ENCODE measurements around the gene TRDMT1.

The TRDMT1 gene

GRCh38 chr10:17231788-17232187 is 30.3 kb upstream of the TRDMT1 start:
- no peak for DNase-seq (ENCODE audit: low read depth in 1 of 2, low spot score in 1 of 2)

GRCh38 chr10:17229967-17230682 is 28.7 kb upstream of the TRDMT1 start:
- DNase-seq (ENCODE audit: low read depth in 1 of 2, low spot score in 1 of 2), result peak; percentile 77 to 78

DNA sequence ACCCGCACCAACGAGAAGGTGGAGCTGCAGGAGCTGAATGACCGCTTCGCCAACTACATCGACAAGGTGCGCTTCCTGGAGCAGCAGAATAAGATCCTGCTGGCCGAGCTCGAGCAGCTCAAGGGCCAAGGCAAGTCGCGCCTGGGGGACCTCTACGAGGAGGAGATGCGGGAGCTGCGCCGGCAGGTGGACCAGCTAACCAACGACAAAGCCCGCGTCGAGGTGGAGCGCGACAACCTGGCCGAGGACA is 28.2 kb upstream of the TRDMT1 start:
- no peak for DNase-seq (ENCODE audit: low read depth in 1 of 2, low spot score in 1 of 2)

- peak; percentile 49 to 72 for DNase-seq (ENCODE audit: low read depth in 1 of 2, low spot score in 1 of 2)
These were observed 27.7 kb upstream of the TRDMT1 start for GRCh38 chr10:17229016-17229716.

DNA sequence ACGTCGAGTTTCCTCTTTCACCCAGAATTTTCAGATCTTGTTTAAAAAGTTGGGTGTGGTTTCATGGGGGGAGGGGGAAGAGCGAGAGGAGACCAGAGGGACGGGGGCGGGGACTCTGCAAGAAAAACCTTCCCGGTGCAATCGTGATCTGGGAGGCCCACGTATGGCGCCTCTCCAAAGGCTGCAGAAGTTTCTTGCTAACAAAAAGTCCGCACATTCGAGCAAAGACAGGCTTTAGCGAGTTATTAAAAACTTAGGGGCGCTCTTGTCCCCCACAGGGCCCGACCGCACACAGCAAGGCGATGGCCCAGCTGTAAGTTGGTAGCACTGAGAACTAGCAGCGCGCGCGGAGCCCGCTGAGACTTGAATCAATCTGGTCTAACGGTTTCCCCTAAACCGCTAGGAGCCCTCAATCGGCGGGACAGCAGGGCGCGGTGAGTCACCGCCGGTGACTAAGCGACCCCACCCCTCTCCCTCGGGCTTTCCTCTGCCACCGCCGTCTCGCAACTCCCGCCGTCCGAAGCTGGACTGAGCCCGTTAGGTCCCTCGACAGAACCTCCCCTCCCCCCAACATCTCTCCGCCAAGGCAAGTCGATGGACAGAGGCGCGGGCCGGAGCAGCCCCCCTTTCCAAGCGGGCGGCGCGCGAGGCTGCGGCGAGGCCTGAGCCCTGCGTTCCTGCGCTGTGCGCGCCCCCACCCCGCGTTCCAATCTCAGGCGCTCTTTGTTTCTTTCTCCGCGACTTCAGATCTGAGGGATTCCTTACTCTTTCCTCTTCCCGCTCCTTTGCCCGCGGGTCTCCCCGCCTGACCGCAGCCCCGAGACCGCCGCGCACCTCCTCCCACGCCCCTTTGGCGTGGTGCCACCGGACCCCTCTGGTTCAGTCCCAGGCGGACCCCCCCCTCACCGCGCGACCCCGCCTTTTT is 26.9 kb upstream of the TRDMT1 start, which contains the start of gene VIM:
TSS of gene VIM (plus strand) at position 151 of the 925 bp plus-strand sequence. CDS start 1,182 bp downstream, outside the sequence.
- DNase-seq (ENCODE audit: low read depth in 1 of 2, low spot score in 1 of 2), result peak; percentile 65 to 74

GRCh38 chr10:17227367-17228090 is 26.1 kb upstream of the TRDMT1 start:
- DNase-seq (ENCODE audit: low read depth in 1 of 2, low spot score in 1 of 2), result no peak

DNA sequence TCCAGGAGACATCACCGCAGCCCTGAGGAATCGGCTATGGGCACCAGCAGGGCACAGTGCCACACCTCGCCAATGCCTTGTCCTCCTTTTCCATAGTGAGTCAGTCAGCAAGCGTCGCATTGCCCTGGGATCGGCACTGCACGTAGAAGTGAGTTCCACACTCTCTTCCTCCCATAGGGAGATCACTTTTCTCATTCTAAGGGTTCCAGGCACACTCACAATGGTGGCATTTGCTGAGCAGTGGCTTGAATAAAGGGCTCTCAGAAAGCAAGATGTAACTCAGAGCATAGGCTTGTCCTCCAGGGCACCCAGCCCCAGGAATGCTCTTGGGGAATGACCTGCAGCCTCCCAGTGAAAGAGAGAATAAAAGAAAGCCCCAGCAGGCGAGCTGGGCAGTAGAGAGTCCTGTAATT is 25.4 kb upstream of the TRDMT1 start:
- DNase-seq (ENCODE audit: low read depth in 1 of 2, low spot score in 1 of 2), result no peak

GRCh38 chr10:17225808-17226207 is 24.3 kb upstream of the TRDMT1 start:
- no peak for DNase-seq (ENCODE audit: low read depth in 1 of 2, low spot score in 1 of 2)

GRCh38 chr10:17222329-17222728 is 20.9 kb upstream of the TRDMT1 start:
- no peak for DNase-seq (ENCODE audit: low read depth in 1 of 2, low spot score in 1 of 2)

GRCh38 chr10:17220652-17221100 is 19.2 kb upstream of the TRDMT1 start:
- DNase-seq (ENCODE audit: low read depth in 1 of 2, low spot score in 1 of 2), result no peak

GRCh38 chr10:17219024-17219423 is 17.6 kb upstream of the TRDMT1 start:
- no peak for DNase-seq (ENCODE audit: low read depth in 1 of 2, low spot score in 1 of 2)

- no peak for DNase-seq (ENCODE audit: low read depth in 1 of 2, low spot score in 1 of 2)
These were observed 16.3 kb upstream of the TRDMT1 start for GRCh38 chr10:17217631-17218232.

DNA sequence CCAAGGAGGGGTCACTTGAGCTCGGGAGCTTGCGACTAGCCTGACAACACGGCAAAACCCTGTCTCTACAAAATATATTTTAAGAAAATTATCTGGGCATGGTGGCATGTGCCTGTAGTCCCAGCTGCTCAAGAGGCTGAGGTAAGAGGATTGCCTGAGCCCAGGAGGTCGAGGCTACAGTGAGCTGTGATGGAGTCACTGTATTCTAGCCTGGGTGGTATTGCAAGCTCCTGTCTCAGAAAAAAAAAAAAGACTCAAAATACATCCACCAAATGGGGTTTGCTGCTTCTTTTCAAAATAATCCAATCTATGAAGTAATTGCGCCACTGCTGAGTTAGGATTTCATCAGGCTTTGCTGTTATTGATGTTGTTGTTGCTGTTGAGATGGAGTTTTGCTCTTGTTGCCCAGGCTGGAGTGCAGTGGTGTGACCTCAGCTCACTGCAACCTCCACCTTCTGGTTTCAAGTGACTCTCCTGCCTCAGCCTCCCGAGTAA is 15.5 kb upstream of the TRDMT1 start:
- DNase-seq (ENCODE audit: low read depth in 1 of 2, low spot score in 1 of 2), result no peak

DNA sequence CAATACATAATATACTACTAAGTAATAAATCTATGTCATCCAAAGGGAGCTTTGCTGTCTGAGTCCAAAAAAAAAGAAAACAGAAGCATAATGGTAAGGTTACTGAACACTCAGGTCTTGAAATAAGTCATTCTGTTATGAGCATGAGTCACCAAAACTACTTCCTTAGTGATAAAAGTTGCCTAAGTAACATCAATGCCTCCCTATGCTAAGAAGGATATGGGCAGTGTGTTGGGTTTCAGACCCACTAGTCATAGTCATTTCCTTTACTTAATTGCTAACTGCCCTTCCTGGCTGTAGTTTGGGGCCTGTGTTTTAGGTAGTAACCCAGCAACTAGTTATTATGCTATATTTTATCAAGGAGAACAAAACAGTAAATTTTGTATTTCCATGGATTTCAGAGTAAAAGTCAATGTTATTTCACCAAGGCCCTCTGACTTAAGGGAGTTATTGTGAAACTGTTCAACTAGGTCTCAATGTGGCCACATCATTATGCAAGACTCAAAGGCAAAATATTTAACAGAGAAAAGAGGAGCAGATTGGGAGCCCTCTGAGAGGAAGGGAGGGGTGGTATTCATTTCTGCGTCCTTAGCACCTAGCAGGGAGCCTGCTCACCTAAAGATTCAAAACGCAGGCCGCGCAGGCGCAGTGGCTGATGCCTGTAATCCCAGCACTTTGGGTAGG is 14.9 kb upstream of the TRDMT1 start:
- no peak for DNase-seq (ENCODE audit: low read depth in 1 of 2, low spot score in 1 of 2)

GRCh38 chr10:17215782-17216122 is 14.3 kb upstream of the TRDMT1 start:
- DNase-seq (ENCODE audit: low read depth in 1 of 2, low spot score in 1 of 2), result no peak

- no peak for DNase-seq (ENCODE audit: low read depth in 1 of 2, low spot score in 1 of 2)
These were observed 13.7 kb upstream of the TRDMT1 start for GRCh38 chr10:17214971-17215781.

DNA sequence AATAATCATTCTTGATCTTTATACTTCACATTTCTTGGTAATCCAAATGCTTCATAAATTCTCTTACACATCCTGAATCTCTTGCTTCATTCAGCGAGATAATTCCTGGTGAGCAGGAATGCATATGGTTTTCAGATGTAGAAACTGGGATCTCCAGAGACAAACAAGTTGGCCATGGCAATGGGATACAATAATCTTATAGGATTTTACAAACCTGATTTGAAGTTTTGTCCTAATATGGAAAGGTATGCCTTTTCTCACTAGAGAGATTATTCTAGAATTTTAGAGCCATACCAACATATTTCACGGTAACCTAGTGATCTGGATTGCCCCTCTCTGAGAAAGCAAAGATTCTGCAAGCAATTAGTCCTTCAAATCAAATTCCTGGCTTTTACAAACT is 13.1 kb upstream of the TRDMT1 start:
- no peak for DNase-seq (ENCODE audit: low read depth in 1 of 2, low spot score in 1 of 2)

GRCh38 chr10:17213646-17214349 is 12.3 kb upstream of the TRDMT1 start:
- DNase-seq (ENCODE audit: low read depth in 1 of 2, low spot score in 1 of 2), result no peak

- no peak for DNase-seq (ENCODE audit: low read depth in 1 of 2, low spot score in 1 of 2)
These were observed 11.3 kb upstream of the TRDMT1 start for GRCh38 chr10:17212802-17213221.
